Mesenchymal stem cell (in vitro differentiated cells and primary cell): Measurements from ENCODE around the gene ZNF790.

Source experiments
- DNase-seq: peaks from one replicate; pipeline ENCODE4 v3.0.0-alpha.2; 2013
- H2AFZ ChIP-seq: one replicate; pipeline ENCODE4 v1.6.1; 2013; ENCODE audit warnings: low read depth, mild to moderate bottlenecking, control low read depth, inconsistent platforms, low read length, moderate library complexity
- H2AK5ac ChIP-seq: 2 replicates; pipeline ENCODE4 v1.6.1; 2013; ENCODE audit warnings: low read length, moderate library complexity, mild to moderate bottlenecking, inconsistent platforms; ENCODE audit not compliant: severe bottlenecking
- H2BK120ac ChIP-seq: one replicate; pipeline ENCODE4 v1.6.1; 2013; ENCODE audit warnings: low read depth, mild to moderate bottlenecking, inconsistent platforms, low read length, moderate library complexity
- H2BK12ac ChIP-seq, 2 experiments: one replicate each; pipeline ENCODE4 v1.6.1; 2013; ENCODE audit warnings: inconsistent platforms in 2 of 2, low read length in 2 of 2, mild to moderate bottlenecking in 2 of 2, moderate library complexity in 2 of 2, control low read depth in 1 of 2
- H2BK15ac ChIP-seq: one replicate; pipeline ENCODE4 v1.6.1; 2013; ENCODE audit warnings: mild to moderate bottlenecking, low read depth, inconsistent platforms; ENCODE audit not compliant: poor library complexity, severe bottlenecking
- H2BK5ac ChIP-seq: 2 replicates; pipeline ENCODE4 v1.6.1; 2013; ENCODE audit warnings: low read depth, mild to moderate bottlenecking, low read length, control low read depth, inconsistent platforms; ENCODE audit not compliant: poor library complexity, severe bottlenecking
- H3K14ac ChIP-seq, 2 experiments: one replicate each; pipeline ENCODE4 v1.6.1; 2013; ENCODE audit warnings: inconsistent platforms in 2 of 2, low read length in 2 of 2, control low read depth in 1 of 2, mild to moderate bottlenecking in 1 of 2, moderate library complexity in 1 of 2
- H3K18ac ChIP-seq, 2 experiments: one replicate each; pipeline ENCODE4 v1.6.1; 2013; ENCODE audit warnings: inconsistent platforms in 2 of 2, low read length in 2 of 2, control low read depth in 1 of 2, low read depth in 1 of 2, mild to moderate bottlenecking in 1 of 2
- H3K23ac ChIP-seq, 2 experiments: one replicate each; pipeline ENCODE4 v1.6.1; 2013; ENCODE audit warnings: inconsistent platforms in 2 of 2, low read length in 2 of 2, mild to moderate bottlenecking in 2 of 2, moderate library complexity in 2 of 2, control low read depth in 1 of 2
- H3K27ac ChIP-seq: 2 replicates; pipeline ENCODE4 v1.5.1; 2013; ENCODE audit warnings: mild to moderate bottlenecking, moderate library complexity, low read length, control low read depth, inconsistent platforms; ENCODE audit not compliant: poor library complexity, severe bottlenecking
- H3K27me3 ChIP-seq, 2 experiments: 2 replicates each; pipeline versions ENCODE4 v1.6.1 to v1.7.0; 2013; ENCODE audit warnings: low read length in 2 of 2, mild to moderate bottlenecking in 2 of 2, moderate library complexity in 2 of 2, control low read depth in 1 of 2, inconsistent platforms in 1 of 2; ENCODE audit not compliant: control insufficient read depth in 1 of 2, insufficient read depth in 1 of 2
- H3K36me3 ChIP-seq, 2 experiments: 2 replicates each; pipeline versions ENCODE4 v1.6.1 to v1.7.0; 2013; ENCODE audit warnings: low read length in 2 of 2, control low read depth in 1 of 2, inconsistent platforms in 1 of 2, low read depth in 1 of 2, mild to moderate bottlenecking in 1 of 2; ENCODE audit not compliant: insufficient read depth in 2 of 2, control insufficient read depth in 1 of 2
- H3K4ac ChIP-seq, 2 experiments: one replicate each; pipeline ENCODE4 v1.6.1; 2013; ENCODE audit warnings: inconsistent platforms in 2 of 2, low read length in 2 of 2, mild to moderate bottlenecking in 2 of 2, moderate library complexity in 2 of 2, control low read depth in 1 of 2, low read depth in 1 of 2
- H3K4me1 ChIP-seq: 2 replicates; pipeline ENCODE4 v1.6.1; 2013; ENCODE audit warnings: low read depth, low read length, control low read depth; ENCODE audit not compliant: control insufficient read depth, insufficient read depth
- H3K4me2 ChIP-seq: 2 replicates; pipeline ENCODE4 v1.6.1; 2013; ENCODE audit warnings: low read length, mild to moderate bottlenecking, inconsistent platforms; ENCODE audit not compliant: poor library complexity, severe bottlenecking
- H3K4me3 ChIP-seq, 2 experiments: 2 replicates each; pipeline versions ENCODE4 v1.5.1 to v1.7.0; 2013; ENCODE audit warnings: low read length in 2 of 2, mild to moderate bottlenecking in 2 of 2, control low read depth in 1 of 2, low read depth in 1 of 2; ENCODE audit not compliant: insufficient read depth in 1 of 2
- H3K79me1 ChIP-seq: replicated peaks from 2 replicates; pipeline ENCODE4 v1.6.1; 2013; ENCODE audit warnings: mild to moderate bottlenecking, control low read depth, low read length, inconsistent platforms; ENCODE audit not compliant: poor library complexity, severe bottlenecking
- H3K9ac ChIP-seq: 2 replicates; pipeline ENCODE4 v1.7.0; 2013; ENCODE audit warnings: mild to moderate bottlenecking, low read length, moderate library complexity
- H3K9me3 ChIP-seq: 2 replicates; pipeline ENCODE4 v1.7.0; 2013; ENCODE audit warnings: mild to moderate bottlenecking, low read length; ENCODE audit not compliant: control insufficient read depth
- H4K8ac ChIP-seq: one replicate; pipeline ENCODE4 v1.6.1; 2013; ENCODE audit warnings: inconsistent platforms, mild to moderate bottlenecking, low read length, moderate library complexity
- H4K91ac ChIP-seq: one replicate; pipeline ENCODE4 v1.6.1; 2013; ENCODE audit warnings: mild to moderate bottlenecking, low read length, inconsistent platforms
- WGBS: methylation state at CpG from one replicate; pipeline ENCODE4 v1.1.7; 2013; ENCODE audit warnings: mixed read lengths; 5-methylcytosine and 5-hydroxymethylcytosine counted together

ZNF790 gene

GRCh38 chr19:36819130-36819630 lies 19.0 kb downstream of the ZNF790 start:
- Histone ChIP-seq H3K9me3 (peaks cover 98% of the 10 kb centered on the region), H2BK12ac (no peak overlapping the region), H3K79me1 (peaks cover 16% of the 10 kb centered on the region), H2BK5ac (no peak overlapping the region), H3K18ac (no peak overlapping the region), H3K4me2 (no peak overlapping the region), H3K14ac (no peak overlapping the region), H2AFZ (no peak overlapping the region), H3K9ac (no peak overlapping the region), H4K8ac (no peak overlapping the region), H2BK15ac (no peak overlapping the region), H3K27me3 (no peaks in the 10 kb centered on the region), H3K4ac (no peak overlapping the region), H3K23ac (no peak overlapping the region), H2AK5ac (no peak overlapping the region), H3K36me3 (peaks cover 39 to 93% of the 10 kb centered on the region in 2 experiments), H3K4me1 (no peaks in the 10 kb centered on the region), H2BK120ac (no peak overlapping the region), H3K4me3 (peak overlapping the region in 1 of 2 experiments; percentile 65), H4K91ac (no peak overlapping the region), H3K27ac (no peak overlapping the region)
- DNase-seq = peak; percentile 6
- 97% methylated on average over 5 of the region's 7 CpGs for WGBS

DNA sequence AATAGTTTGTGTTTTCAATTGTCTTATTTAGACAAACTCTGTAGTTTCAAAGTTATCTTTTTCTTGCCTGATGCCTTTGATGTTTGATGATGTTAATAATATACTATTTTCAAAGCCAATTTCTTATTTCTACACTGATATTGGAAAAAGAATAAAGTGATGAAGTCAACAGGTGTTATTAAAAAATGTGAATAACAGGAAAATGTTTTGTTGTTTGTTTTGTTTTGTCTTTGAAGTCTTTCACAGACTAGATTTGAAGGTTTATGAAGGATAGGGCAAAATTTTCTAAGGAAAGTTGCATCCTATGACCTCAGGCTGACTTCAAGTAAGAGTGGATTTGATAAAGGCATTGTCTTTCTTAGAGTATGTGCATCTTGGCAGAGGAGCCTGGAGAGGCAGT lies 31.2 kb downstream of the ZNF790 start:
- Histone ChIP-seq H3K27ac (no peak overlapping the region), H4K8ac (no peak overlapping the region), H3K18ac (no peak overlapping the region), H3K36me3 (peaks cover 20 to 25% of the 10 kb centered on the region in 2 experiments), H3K79me1 (peaks cover 16% of the 10 kb centered on the region), H2AFZ (no peak overlapping the region), H3K23ac (no peak overlapping the region), H2BK120ac (no peak overlapping the region), H2BK12ac (no peak overlapping the region), H3K27me3 (no peaks in the 10 kb centered on the region), H4K91ac (no peak overlapping the region), H3K9me3 (peaks cover 94% of the 10 kb centered on the region), H3K4me3 (no peak overlapping the region), H3K9ac (no peak overlapping the region), H2BK15ac (no peak overlapping the region), H3K4ac (no peak overlapping the region), H3K4me2 (no peak overlapping the region), H2BK5ac (no peak overlapping the region), H2AK5ac (no peak overlapping the region), H3K4me1 (no peaks in the 10 kb centered on the region), H3K14ac (no peak overlapping the region)
- no peak for DNase-seq

DNA sequence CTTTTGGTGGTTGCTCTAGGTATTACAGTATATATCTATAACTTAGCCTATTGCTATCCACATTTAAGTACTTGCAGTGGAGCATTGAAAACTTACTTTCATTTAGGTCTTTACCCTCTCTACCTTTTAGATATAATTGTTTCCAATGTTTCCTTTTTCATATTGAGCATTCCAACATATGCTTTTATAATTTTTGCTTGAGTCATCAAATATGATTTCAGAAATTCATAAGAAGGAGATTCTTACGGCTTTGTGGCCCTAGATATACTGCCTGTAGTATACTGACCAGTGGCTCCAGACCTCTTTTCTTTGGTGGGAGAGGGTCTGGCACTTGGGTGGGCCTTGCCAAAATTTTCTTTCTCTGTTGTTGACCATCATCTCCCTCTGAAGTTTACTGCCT lies 32.8 kb downstream of the ZNF790 start:
- 94% methylated on average over 1 of the region's 1 CpG for WGBS
- DNase-seq = no peak
- H4K91ac ChIP-seq = no peak overlapping the region

GRCh38 chr19:36797786-36798108 lies 40.4 kb downstream of the ZNF790 start:
- no peaks in the 10 kb centered on the region for H3K4me1 ChIP-seq
- peak overlapping the region; percentile 90 for H2AFZ ChIP-seq
- no peak overlapping the region for H3K23ac ChIP-seq
- H2BK12ac ChIP-seq = no peak overlapping the region
- peak overlapping the region; percentile 92 for H3K9ac ChIP-seq
- H3K27ac ChIP-seq = peak overlapping the region; percentile 87
- H2AK5ac ChIP-seq = no peak overlapping the region
- no peak overlapping the region for H2BK120ac ChIP-seq
- no peak overlapping the region for H2BK15ac ChIP-seq
- peak overlapping the region in 1 of 2 experiments; percentile 61 for H3K4ac ChIP-seq
- H3K27me3 ChIP-seq = no peaks in the 10 kb centered on the region
- no peak for DNase-seq
- H3K4me3 ChIP-seq = peak overlapping the region; percentile 96 to 99
- WGBS = 0% methylated on average over 5 of the region's 9 CpGs
- peaks cover 51% of the 10 kb centered on the region for H3K9me3 ChIP-seq
- H3K4me2 ChIP-seq = peak overlapping the region; percentile 78
- H3K14ac ChIP-seq = peak overlapping the region in 1 of 2 experiments; percentile 87
- peaks cover 14 to 19% of the 10 kb centered on the region in 2 experiments for H3K36me3 ChIP-seq
- H2BK5ac ChIP-seq = no peak overlapping the region
- H4K8ac ChIP-seq = peak overlapping the region; percentile 100
- peak overlapping the region; percentile 90 to 98 for H3K18ac ChIP-seq
- H3K79me1 ChIP-seq = peaks cover 11% of the 10 kb centered on the region
- H4K91ac ChIP-seq = no peak overlapping the region

More for the DNA sequence above, 32.8 kb downstream of the ZNF790 start:
- Histone ChIP-seq H2BK12ac (no peak overlapping the region), H3K18ac (no peak overlapping the region), H3K4me1 (no peaks in the 10 kb centered on the region), H3K27me3 (no peaks in the 10 kb centered on the region), H2BK15ac (no peak overlapping the region), H2BK120ac (no peak overlapping the region), H3K79me1 (peaks cover 21% of the 10 kb centered on the region), H3K9ac (no peak overlapping the region), H3K27ac (no peak overlapping the region), H3K4me3 (no peak overlapping the region), H2BK5ac (no peak overlapping the region), H2AFZ (no peak overlapping the region), H4K8ac (no peak overlapping the region), H3K36me3 (peaks cover 29 to 31% of the 10 kb centered on the region in 2 experiments), H3K9me3 (peaks cover 90% of the 10 kb centered on the region), H3K23ac (no peak overlapping the region), H3K14ac (no peak overlapping the region), H2AK5ac (no peak overlapping the region), H3K4me2 (no peak overlapping the region), H3K4ac (no peak overlapping the region)
